WTC11 (cell line): Measurements from ENCODE around the gene PLEKHA5.

Source experiments
- CREB1 ChIP-seq: sonication (generic); formaldehyde crosslinking; IDR thresholded peaks from 2 replicates; pipeline ENCODE4 v1.8.0; 2023; ENCODE audit warnings: mild to moderate bottlenecking, missing genetic modification reagents
- CREM ChIP-seq: sonication (generic); formaldehyde crosslinking; IDR thresholded peaks from 2 replicates; pipeline ENCODE4 v1.8.1; 2022; ENCODE audit warnings: mild to moderate bottlenecking, missing genetic modification reagents, moderate library complexity
- CTCF ChIP-seq: fragments of 200-600 bp; IDR thresholded peaks from 2 replicates; pipeline ENCODE4 v1.8.0; 2022; ENCODE audit warnings: antibody characterized with exemption
- ESRRA ChIP-seq: sonication (generic); formaldehyde crosslinking; IDR thresholded peaks from 2 replicates; pipeline ENCODE4 v1.8.1; 2022; ENCODE audit warnings: mild to moderate bottlenecking, missing genetic modification reagents, borderline replicate concordance
- NR1H2 ChIP-seq: sonication (generic); formaldehyde crosslinking; IDR thresholded peaks from 2 replicates; pipeline ENCODE4 v1.9.0; 2021; ENCODE audit warnings: mild to moderate bottlenecking, moderate library complexity, missing genetic modification reagents
- SMAD3 ChIP-seq: sonication (generic); formaldehyde crosslinking; IDR thresholded peaks from 2 replicates; pipeline ENCODE4 v1.8.0; 2022; ENCODE audit warnings: missing genetic modification reagents, mild to moderate bottlenecking, borderline replicate concordance
- SP1 ChIP-seq: sonication (generic); formaldehyde crosslinking; conservative IDR thresholded peaks from 2 replicates; pipeline ENCODE4 v1.8.1; 2022; ENCODE audit warnings: missing genetic modification reagents
- TCF7 ChIP-seq: sonication (generic); formaldehyde crosslinking; IDR thresholded peaks from 2 replicates; pipeline ENCODE4 v1.8.0; 2022; ENCODE audit warnings: mild to moderate bottlenecking, low read depth, missing genetic modification reagents, moderate library complexity
- ZNF219 ChIP-seq: sonication (generic); formaldehyde crosslinking; IDR thresholded peaks from 2 replicates; pipeline ENCODE4 v1.8.0; 2023; ENCODE audit warnings: missing genetic modification reagents, mild to moderate bottlenecking, borderline replicate concordance
- ZNF396 ChIP-seq: fragments of 250-450 bp; sonication (Bioruptor Pico); IDR thresholded peaks from 2 replicates; pipeline ENCODE4 v1.8.0; 2021; ENCODE audit warnings: mild to moderate bottlenecking, moderate library complexity, borderline replicate concordance

- TF ChIP-seq CREM (CRISPR knock-in tag), result no peak
- no peak for TF ChIP-seq SP1 (CRISPR knock-in tag)
- no peak for TF ChIP-seq CTCF
- TF ChIP-seq ZNF396 (CRISPR knock-in tag), result no peak
- no peak for TF ChIP-seq ZNF219
- TF ChIP-seq SMAD3, result no peak
- TF ChIP-seq CREB1 (CRISPR knock-in tag), result no peak
- TF ChIP-seq ESRRA (CRISPR knock-in tag), result no peak
- no peak for TF ChIP-seq NR1H2
- no peak for TF ChIP-seq TCF7 (CRISPR knock-in tag)
These were observed 283.3 kb downstream of the PLEKHA5 start for GRCh38 chr12:19412844-19413243.
